DND-41 (cell line): Measurements from ENCODE around the gene C11orf16.

ENCODE experiments used
- ATAC-seq: fragments of 200-7000 bp; cut with Tn5 transposase; 3 replicates; pipeline ENCODE4 v1.9.1; 2021; ENCODE audit warnings: low read depth; ENCODE audit not compliant: insufficient read depth
- DNase-seq: peaks from one replicate; pipeline ENCODE4 v3.0.0-alpha.2; 2020
- H2AFZ ChIP-seq: 2 replicates; pipeline ENCODE4 v1.6.0; 2012; ENCODE audit warnings: low read depth, low read length
- H3K27ac ChIP-seq: 2 replicates; pipeline ENCODE4 v1.5.1; 2012; ENCODE audit warnings: low read length, inconsistent platforms
- H3K27me3 ChIP-seq: fragments of 200-600 bp; sonication (generic); 2 replicates; pipeline ENCODE4 v1.6.0; 2012; ENCODE audit warnings: low read length, mild to moderate bottlenecking, inconsistent platforms; ENCODE audit not compliant: insufficient read depth, poor library complexity
- H3K36me3 ChIP-seq: 2 replicates; pipeline ENCODE4 v1.5.1; 2012; ENCODE audit warnings: low read length, inconsistent platforms; ENCODE audit not compliant: insufficient read depth
- H3K4me1 ChIP-seq: 2 replicates; pipeline ENCODE4 v1.5.1; 2012; ENCODE audit warnings: mild to moderate bottlenecking, low read length; ENCODE audit not compliant: insufficient read depth
- H3K4me2 ChIP-seq: 2 replicates; pipeline ENCODE4 v1.6.0; 2012; ENCODE audit warnings: mild to moderate bottlenecking, moderate library complexity, low read length, inconsistent platforms; ENCODE audit not compliant: insufficient read depth
- H3K4me3 ChIP-seq, 2 experiments: fragments of 200-600 bp in 1 of 2; shearing (Covaris generic) in 1 of 2; 2 replicates each; pipeline ENCODE4 v1.5.1; 2012 to 2016; ENCODE audit warnings: inconsistent platforms in 2 of 2, low read length in 2 of 2, mild to moderate bottlenecking in 2 of 2, low read depth in 1 of 2, moderate library complexity in 1 of 2
- H3K79me2 ChIP-seq: 2 replicates; pipeline ENCODE4 v1.6.0; 2012; ENCODE audit warnings: low read length, inconsistent platforms; ENCODE audit not compliant: insufficient read depth
- H3K9ac ChIP-seq: 2 replicates; pipeline ENCODE4 v1.6.0; 2012; ENCODE audit warnings: low read depth, mild to moderate bottlenecking, inconsistent platforms, low read length, moderate library complexity
- H3K9me3 ChIP-seq: 2 replicates; pipeline ENCODE4 v1.5.1; 2012; ENCODE audit warnings: low read length, moderate library complexity, mild to moderate bottlenecking, inconsistent platforms; ENCODE audit not compliant: insufficient read depth, severe bottlenecking
- H4K20me1 ChIP-seq: 2 replicates; pipeline ENCODE4 v1.6.0; 2012; ENCODE audit warnings: low read length; ENCODE audit not compliant: insufficient read depth
- EZH2 ChIP-seq: IDR thresholded peaks from 3 replicates; pipeline ENCODE4 v1.6.1; 2012; ENCODE audit warnings: borderline replicate concordance, low read depth, mild to moderate bottlenecking, moderate library complexity, low read length, inconsistent platforms; ENCODE audit not compliant: severe bottlenecking
- TF ChIP-seq, protein P1 (sequence below): IDR thresholded peaks from 2 replicates; pipeline ENCODE4 v1.5.1; 2012; ENCODE audit warnings: borderline replicate concordance, low read length, moderate library complexity, mild to moderate bottlenecking; ENCODE audit not compliant: poor library complexity, severe bottlenecking; ENCODE audit errors: extremely low read depth

C11orf16 gene

DNA sequence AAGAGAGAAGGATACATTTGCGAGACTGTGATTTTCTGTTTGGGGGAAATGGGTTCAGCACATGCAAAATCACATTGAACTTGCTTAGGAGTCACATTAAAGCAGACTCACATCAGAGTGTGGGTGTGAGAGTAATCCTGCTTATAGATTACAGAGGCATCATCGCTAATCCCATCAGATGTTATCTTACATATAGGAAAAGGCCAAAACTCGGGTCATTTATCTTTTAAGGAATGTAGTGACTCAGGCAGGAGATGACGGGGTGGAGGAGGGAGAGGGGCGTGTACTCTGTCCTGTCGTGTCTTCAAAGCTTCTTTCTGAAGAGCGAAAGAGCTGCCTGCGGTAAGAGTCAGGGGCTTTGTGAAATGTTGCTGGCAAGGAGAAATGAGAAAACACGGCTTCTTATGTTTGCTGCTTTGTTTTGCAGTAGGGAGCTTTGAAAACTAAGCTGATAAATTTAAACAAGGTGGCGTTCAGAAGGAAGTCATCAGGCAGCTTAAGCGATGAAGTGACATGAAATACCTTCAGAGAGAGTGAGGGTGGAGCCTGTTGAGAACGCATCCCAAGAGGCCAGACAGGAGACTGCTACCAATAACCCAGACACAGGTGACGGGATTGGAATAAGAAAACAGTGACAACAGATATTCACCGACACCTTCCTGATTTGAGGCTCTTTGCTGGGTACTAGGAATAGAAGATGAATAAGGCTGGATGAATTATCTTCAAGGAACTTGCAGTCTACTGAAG, 2.2 kb upstream of the C11orf16 start:
- Histone ChIP-seq H3K4me3 (no peak overlapping the region), H2AFZ (no peak overlapping the region), H3K9me3 (no peaks in the 10 kb centered on the region), H3K9ac (no peak overlapping the region), H3K36me3 (no peaks in the 10 kb centered on the region), H3K79me2 (no peaks in the 10 kb centered on the region), H3K4me2 (no peak overlapping the region), H3K4me1 (no peaks in the 10 kb centered on the region), H4K20me1 (no peaks in the 10 kb centered on the region), H3K27ac (no peak overlapping the region), H3K27me3 (no peaks in the 10 kb centered on the region)
- DNase-seq (no peak), ATAC-seq (no peak)
- TF ChIP-seq EZH2, result no peak
- TF ChIP-seq, protein P1, sequence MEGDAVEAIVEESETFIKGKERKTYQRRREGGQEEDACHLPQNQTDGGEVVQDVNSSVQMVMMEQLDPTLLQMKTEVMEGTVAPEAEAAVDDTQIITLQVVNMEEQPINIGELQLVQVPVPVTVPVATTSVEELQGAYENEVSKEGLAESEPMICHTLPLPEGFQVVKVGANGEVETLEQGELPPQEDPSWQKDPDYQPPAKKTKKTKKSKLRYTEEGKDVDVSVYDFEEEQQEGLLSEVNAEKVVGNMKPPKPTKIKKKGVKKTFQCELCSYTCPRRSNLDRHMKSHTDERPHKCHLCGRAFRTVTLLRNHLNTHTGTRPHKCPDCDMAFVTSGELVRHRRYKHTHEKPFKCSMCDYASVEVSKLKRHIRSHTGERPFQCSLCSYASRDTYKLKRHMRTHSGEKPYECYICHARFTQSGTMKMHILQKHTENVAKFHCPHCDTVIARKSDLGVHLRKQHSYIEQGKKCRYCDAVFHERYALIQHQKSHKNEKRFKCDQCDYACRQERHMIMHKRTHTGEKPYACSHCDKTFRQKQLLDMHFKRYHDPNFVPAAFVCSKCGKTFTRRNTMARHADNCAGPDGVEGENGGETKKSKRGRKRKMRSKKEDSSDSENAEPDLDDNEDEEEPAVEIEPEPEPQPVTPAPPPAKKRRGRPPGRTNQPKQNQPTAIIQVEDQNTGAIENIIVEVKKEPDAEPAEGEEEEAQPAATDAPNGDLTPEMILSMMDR, result no peak

DNA sequence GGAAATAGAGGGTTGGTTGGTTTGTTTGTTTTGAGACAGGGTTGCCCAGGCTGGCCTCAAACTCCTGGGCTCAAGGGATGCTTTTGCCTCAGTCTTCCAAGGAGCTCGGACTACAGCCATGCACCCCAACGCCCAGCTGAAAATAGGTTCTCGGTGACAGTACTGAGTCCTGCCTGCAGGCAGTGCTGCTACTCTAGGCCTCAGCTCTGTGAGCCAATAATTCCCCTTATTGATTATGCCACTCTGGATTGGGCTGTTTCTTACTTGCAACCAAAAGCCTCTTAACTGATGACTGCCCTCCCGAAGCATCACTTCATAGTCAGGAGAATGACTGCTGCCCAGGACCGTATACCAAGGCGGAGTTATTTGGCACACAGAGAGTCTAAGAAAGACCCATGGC, 1.2 kb upstream of the C11orf16 start:
- Histone ChIP-seq H3K9me3 (no peaks in the 10 kb centered on the region), H3K4me1 (no peaks in the 10 kb centered on the region), H3K4me3 (no peak overlapping the region), H3K27me3 (no peaks in the 10 kb centered on the region), H4K20me1 (no peaks in the 10 kb centered on the region), H3K27ac (no peak overlapping the region), H2AFZ (no peak overlapping the region), H3K9ac (no peak overlapping the region), H3K36me3 (no peaks in the 10 kb centered on the region), H3K79me2 (no peaks in the 10 kb centered on the region), H3K4me2 (no peak overlapping the region)
- TF ChIP-seq, protein P1, result no peak
- TF ChIP-seq EZH2, result no peak
- ATAC-seq (no peak), DNase-seq (no peak)

DNA sequence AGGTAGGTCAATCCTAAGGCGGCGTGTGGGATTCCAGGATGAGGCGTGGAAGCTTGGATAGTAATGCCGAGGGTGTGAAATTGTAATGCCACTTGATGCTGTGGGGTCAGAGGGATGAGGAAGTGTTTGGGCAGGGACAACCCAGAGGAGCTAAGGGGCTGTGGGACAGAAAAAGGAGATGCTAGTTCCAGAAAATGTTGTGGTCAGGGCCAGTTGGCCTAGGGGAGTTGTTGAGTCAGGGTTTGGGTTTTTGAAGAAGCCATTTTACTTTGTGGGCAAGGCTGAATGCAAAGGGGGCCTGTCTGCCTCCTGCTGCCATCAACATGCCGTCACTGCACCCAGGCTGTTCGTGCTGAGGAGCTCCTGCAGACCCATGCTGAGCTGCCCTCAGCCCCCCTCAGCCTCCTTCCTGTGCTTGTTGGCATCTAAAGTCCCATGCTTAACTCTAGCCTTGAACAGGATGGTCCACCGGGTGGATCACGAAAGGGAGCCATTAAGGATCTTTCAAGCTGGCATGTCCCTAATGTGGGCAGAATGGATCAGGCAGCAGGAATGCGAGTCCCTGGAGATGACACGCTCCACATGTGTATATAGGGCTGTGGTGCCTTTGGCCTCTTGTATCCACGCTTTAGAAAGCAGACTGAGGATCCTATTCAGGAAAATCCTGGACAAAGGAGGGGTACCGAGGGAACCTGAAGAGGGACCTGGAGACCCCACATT, 2.1 kb downstream of the C11orf16 start:
- H3K27me3 ChIP-seq, result no peaks in the 10 kb centered on the region
- H3K9me3 ChIP-seq, result no peaks in the 10 kb centered on the region
- no peaks in the 10 kb centered on the region for H3K79me2 ChIP-seq
- no peak for TF ChIP-seq EZH2
- TF ChIP-seq, protein P1, result no peak
- H3K27ac ChIP-seq, result no peak overlapping the region
- H2AFZ ChIP-seq, result no peak overlapping the region
- H4K20me1 ChIP-seq, result no peaks in the 10 kb centered on the region
- H3K4me2 ChIP-seq, result no peak overlapping the region
- H3K9ac ChIP-seq, result no peak overlapping the region
- H3K36me3 ChIP-seq, result no peaks in the 10 kb centered on the region
- ATAC-seq (no peak), DNase-seq (no peak)
- H3K4me3 ChIP-seq, result no peak overlapping the region
- H3K4me1 ChIP-seq, result no peaks in the 10 kb centered on the region
